ENCODE results near the gene TNFRSF14.
A peak's percentile ranks its signal among the peaks of the same experiment; 100 is the strongest.

TNFRSF14 gene

DNA sequence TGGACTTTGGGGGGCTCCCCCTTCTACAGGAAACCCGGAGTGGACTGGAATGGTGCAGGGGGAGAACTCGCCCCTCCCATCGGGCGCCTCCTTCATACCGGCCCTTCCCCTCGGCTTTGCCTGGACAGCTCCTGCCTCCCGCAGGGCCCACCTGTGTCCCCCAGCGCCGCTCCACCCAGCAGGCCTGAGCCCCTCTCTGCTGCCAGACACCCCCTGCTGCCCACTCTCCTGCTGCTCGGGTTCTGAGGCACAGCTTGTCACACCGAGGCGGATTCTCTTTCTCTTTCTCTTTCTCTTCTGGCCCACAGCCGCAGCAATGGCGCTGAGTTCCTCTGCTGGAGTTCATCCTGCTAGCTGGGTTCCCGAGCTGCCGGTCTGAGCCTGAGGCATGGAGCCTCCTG, at the start of gene TNFRSF14:
Gene TNFRSF14, plus strand, starts transcription at position 95 of the 401 bp plus-strand sequence. Its CDS starts 294 bp downstream, at position 389.
- no peaks in the 10 kb centered on the region for H3K9me2 ChIP-seq (replicated peaks; ENCODE audit: control insufficient read depth, low read length)
- peak within 1 kb of the TSS; percentile 32 for H3K27ac ChIP-seq (ENCODE audit: low read depth, low read length)
- no peaks in the 10 kb centered on the region for H4K20me1 ChIP-seq (ENCODE audit: control insufficient read depth, insufficient read depth, low read depth, low read length)
- H3K4me3 ChIP-seq (ENCODE audit: low read length), result peak within 1 kb of the TSS; percentile 71
- H3K9me3 ChIP-seq (ENCODE audit: control insufficient read depth, insufficient read depth, low read length), result no peaks in the 10 kb centered on the region
- peaks cover 27% of the 10 kb centered on the region for H3K4me1 ChIP-seq (ENCODE audit: control insufficient read depth, low read length)
- H3K27me3 ChIP-seq (ENCODE audit: control insufficient read depth, low read length), result no peaks in the 10 kb centered on the region
- no peaks in the 10 kb centered on the region for H3K36me3 ChIP-seq (ENCODE audit: control insufficient read depth, low read length)
- peak within 1 kb of the TSS; percentile 63 for H3K4me2 ChIP-seq (ENCODE audit: low read length)
- TF ChIP-seq EZH2phosphoT487 (IDR thresholded peaks at IDR 0.05; ENCODE audit: borderline replicate concordance, low read length), result no peak
- TF ChIP-seq, protein P1, sequence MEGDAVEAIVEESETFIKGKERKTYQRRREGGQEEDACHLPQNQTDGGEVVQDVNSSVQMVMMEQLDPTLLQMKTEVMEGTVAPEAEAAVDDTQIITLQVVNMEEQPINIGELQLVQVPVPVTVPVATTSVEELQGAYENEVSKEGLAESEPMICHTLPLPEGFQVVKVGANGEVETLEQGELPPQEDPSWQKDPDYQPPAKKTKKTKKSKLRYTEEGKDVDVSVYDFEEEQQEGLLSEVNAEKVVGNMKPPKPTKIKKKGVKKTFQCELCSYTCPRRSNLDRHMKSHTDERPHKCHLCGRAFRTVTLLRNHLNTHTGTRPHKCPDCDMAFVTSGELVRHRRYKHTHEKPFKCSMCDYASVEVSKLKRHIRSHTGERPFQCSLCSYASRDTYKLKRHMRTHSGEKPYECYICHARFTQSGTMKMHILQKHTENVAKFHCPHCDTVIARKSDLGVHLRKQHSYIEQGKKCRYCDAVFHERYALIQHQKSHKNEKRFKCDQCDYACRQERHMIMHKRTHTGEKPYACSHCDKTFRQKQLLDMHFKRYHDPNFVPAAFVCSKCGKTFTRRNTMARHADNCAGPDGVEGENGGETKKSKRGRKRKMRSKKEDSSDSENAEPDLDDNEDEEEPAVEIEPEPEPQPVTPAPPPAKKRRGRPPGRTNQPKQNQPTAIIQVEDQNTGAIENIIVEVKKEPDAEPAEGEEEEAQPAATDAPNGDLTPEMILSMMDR (IDR thresholded peaks at IDR 0.05; ENCODE audit: low read depth, low read length, poor library complexity, severe bottlenecking), result peak; percentile 14
- no peaks in the 10 kb centered on the region for H3F3A ChIP-seq (ENCODE audit: control insufficient read depth, insufficient read depth)
- no peaks in the 10 kb centered on the region for H3K79me2 ChIP-seq (ENCODE audit: control insufficient read depth, low read length)

DNA sequence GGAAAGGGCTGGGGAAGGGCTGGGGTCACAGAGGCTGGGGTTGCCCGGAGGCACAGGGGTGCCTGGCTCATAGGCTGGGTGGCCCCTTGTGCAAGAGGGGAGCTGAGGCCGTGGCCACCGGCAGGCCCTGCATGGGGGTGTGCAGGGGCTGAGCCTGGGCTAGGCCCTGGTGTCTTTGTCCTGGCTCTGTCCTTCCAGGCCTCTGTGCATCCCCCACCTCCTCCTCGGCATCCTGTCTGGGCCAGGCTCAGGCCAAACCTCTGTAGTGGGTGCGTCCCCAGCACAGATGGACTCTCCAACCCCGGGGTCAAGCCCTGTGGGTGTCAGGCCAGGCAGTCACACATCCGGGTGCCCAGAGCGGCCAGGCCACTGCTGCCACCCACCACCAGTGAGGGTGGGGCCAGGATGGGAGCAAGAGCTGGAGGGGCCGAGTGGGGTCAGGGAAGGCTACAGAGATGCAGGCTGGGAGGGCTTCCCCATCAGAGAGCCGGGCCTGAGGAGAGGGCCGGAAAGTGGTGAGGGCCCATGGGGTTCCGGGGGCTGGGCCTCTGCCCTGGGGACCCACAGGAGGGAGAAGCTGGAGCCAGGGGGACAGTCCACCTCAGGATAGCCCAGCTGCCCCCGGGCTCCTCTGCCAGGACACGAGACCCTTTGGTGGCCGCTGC, 49.1 kb upstream of the TNFRSF14 start:
- H3K27ac ChIP-seq (ENCODE audit: low read depth, low read length), result no peak overlapping the region
- H3K4me1 ChIP-seq (ENCODE audit: control insufficient read depth, low read length), result no peaks in the 10 kb centered on the region
- no peaks in the 10 kb centered on the region for H3K27me3 ChIP-seq (ENCODE audit: control insufficient read depth, low read length)
- H3K4me2 ChIP-seq (ENCODE audit: low read length), result no peak overlapping the region
- H3K9me3 ChIP-seq (ENCODE audit: control insufficient read depth, insufficient read depth, low read length), result no peaks in the 10 kb centered on the region
- no peaks in the 10 kb centered on the region for H3K79me2 ChIP-seq (ENCODE audit: control insufficient read depth, low read length)
- H3K9me2 ChIP-seq (replicated peaks; ENCODE audit: control insufficient read depth, low read length), result no peaks in the 10 kb centered on the region
- TF ChIP-seq, protein P1 (IDR thresholded peaks at IDR 0.05; ENCODE audit: low read depth, low read length, poor library complexity, severe bottlenecking), result no peak
- no peak for TF ChIP-seq EZH2phosphoT487 (IDR thresholded peaks at IDR 0.05; ENCODE audit: borderline replicate concordance, low read length)
- no peaks in the 10 kb centered on the region for H4K20me1 ChIP-seq (ENCODE audit: control insufficient read depth, insufficient read depth, low read depth, low read length)
- no peaks in the 10 kb centered on the region for H3F3A ChIP-seq (ENCODE audit: control insufficient read depth, insufficient read depth)
- no peak overlapping the region for H3K4me3 ChIP-seq (ENCODE audit: low read length)
- H3K36me3 ChIP-seq (ENCODE audit: control insufficient read depth, low read length), result peaks cover 34% of the 10 kb centered on the region; the same call in 1 of the 2 replicates

DNA sequence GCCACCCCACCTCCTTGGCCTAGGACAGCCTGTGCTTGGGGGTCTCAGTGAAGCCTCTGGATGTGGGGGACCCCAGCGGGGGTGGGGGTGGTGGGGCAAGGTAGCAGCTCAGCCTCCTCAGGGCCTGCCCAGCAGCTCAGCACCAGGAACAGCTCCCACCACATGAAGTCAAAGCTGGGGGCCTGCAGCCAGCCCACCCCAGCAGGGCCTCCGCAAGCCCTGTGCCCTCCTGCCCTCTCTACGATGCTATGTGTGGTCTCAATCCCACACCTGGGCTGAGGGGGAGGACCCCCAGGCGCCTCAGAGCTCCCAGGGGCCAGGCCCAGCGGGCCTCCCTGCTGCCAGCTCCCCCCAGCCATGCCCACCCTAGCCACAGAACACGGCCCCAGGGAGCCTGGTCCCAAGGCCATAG, 48.4 kb upstream of the TNFRSF14 start:
- TF ChIP-seq EZH2phosphoT487 (IDR thresholded peaks at IDR 0.05; ENCODE audit: borderline replicate concordance, low read length), result no peak
- TF ChIP-seq, protein P1 (IDR thresholded peaks at IDR 0.05; ENCODE audit: low read depth, low read length, poor library complexity, severe bottlenecking), result no peak
- Histone ChIP-seq H3K4me1 (ENCODE audit: control insufficient read depth, low read length) (no peaks in the 10 kb centered on the region), H3K27ac (ENCODE audit: low read depth, low read length) (no peak overlapping the region), H3K4me3 (ENCODE audit: low read length) (no peak overlapping the region), H3F3A (ENCODE audit: control insufficient read depth, insufficient read depth) (no peaks in the 10 kb centered on the region), H3K27me3 (ENCODE audit: control insufficient read depth, low read length) (no peaks in the 10 kb centered on the region), H3K9me2 (replicated peaks; ENCODE audit: control insufficient read depth, low read length) (no peaks in the 10 kb centered on the region), H3K4me2 (ENCODE audit: low read length) (no peak overlapping the region), H4K20me1 (ENCODE audit: control insufficient read depth, insufficient read depth, low read depth, low read length) (no peaks in the 10 kb centered on the region), H3K79me2 (ENCODE audit: control insufficient read depth, low read length) (no peaks in the 10 kb centered on the region), H3K9me3 (ENCODE audit: control insufficient read depth, insufficient read depth, low read length) (no peaks in the 10 kb centered on the region), H3K36me3 (ENCODE audit: control insufficient read depth, low read length) (peaks cover 38% of the 10 kb centered on the region; the same call in 1 of the 2 replicates)

All from DOHH2 (cell line).